HG02642 (cell line): ENCODE results near the gene APOE.
"Not testable (repeated sequence)": the region's sequence is repeated elsewhere in the genome, so short reads cannot be mapped to it uniquely, and the experiment has no call there.

ENCODE experiments used
- ATAC-seq: cut with Tn5 transposase; IDR thresholded peaks from one replicate; pipeline ENCODE4 v1.9.1; 2021; ENCODE audit warnings: mild to moderate bottlenecking; ENCODE audit not compliant: unreplicated experiment, poor library complexity

The APOE gene

GRCh38 chr19:44908074-44908835, 2.7 kb downstream of the APOE start:
- ATAC-seq: no peak

GRCh38 chr19:44908836-44909261, 3.3 kb downstream of the APOE start:
- ATAC-seq: no peak

- no peak for ATAC-seq
These were observed 4.2 kb downstream of the APOE start for GRCh38 chr19:44909775-44910174.

GRCh38 chr19:44911896-44912295, 6.3 kb downstream of the APOE start:
- ATAC-seq: not testable (repeated sequence)

GRCh38 chr19:44912854-44913253, 7.3 kb downstream of the APOE start:
- ATAC-seq: no peak

- ATAC-seq: not testable (repeated sequence)
These were observed 8.2 kb downstream of the APOE start for GRCh38 chr19:44913512-44914432.

- ATAC-seq: peak; percentile 97
These were observed 9.0 kb downstream of the APOE start, which contains the start of gene APOC1 for GRCh38 chr19:44914433-44915206. APOC1 (plus strand) TSS chr19:44914608; CDS start chr19:44914892, 284 bp downstream.

GRCh38 chr19:44924243-44924725, 18.7 kb downstream of the APOE start:
- ATAC-seq: no peak

GRCh38 chr19:44925114-44925891, 19.7 kb downstream of the APOE start:
- no peak for ATAC-seq

- peak; percentile 11 for ATAC-seq
These were observed 20.9 kb downstream of the APOE start for GRCh38 chr19:44926245-44927077.

GRCh38 chr19:44927746-44928145, 22.1 kb downstream of the APOE start:
- ATAC-seq: no peak

GRCh38 chr19:44930088-44930487, 24.5 kb downstream of the APOE start:
- no peak for ATAC-seq

- no peak for ATAC-seq
These were observed 25.9 kb downstream of the APOE start for GRCh38 chr19:44931541-44931940.

GRCh38 chr19:44939668-44940067, 34.1 kb downstream of the APOE start:
- ATAC-seq: no peak

- no peak for ATAC-seq
These were observed 36.5 kb downstream of the APOE start, which contains the start of gene APOC4 for GRCh38 chr19:44942067-44942571. APOC4 (plus strand) TSS chr19:44942237; CDS start chr19:44942278, 41 bp downstream.

- ATAC-seq: peak; percentile 71
These were observed 38.2 kb downstream of the APOE start for GRCh38 chr19:44943801-44944249.

GRCh38 chr19:44947041-44947581, 41.5 kb downstream of the APOE start:
- ATAC-seq: no peak

GRCh38 chr19:44948237-44948636, 42.6 kb downstream of the APOE start:
- ATAC-seq: no peak
